SU-DHL-6 (cell line): Measurements from ENCODE around the gene LRRC34.

Experiments
- CTCF ChIP-seq: fragments of 200-600 bp; sonication (generic); IDR thresholded peaks from one replicate; pipeline ENCODE4 v1.5.1; 2017; ENCODE audit warnings: antibody characterized with exemption, mild to moderate bottlenecking, low read length, moderate library complexity; ENCODE audit not compliant: insufficient read depth, poor library complexity, severe bottlenecking
- EZH2phosphoT487 ChIP-seq: fragments of 200-600 bp; sonication (generic), shearing (Covaris generic); conservative IDR thresholded peaks from 2 replicates; pipeline ENCODE4 v1.6.1; 2018; ENCODE audit warnings: mild to moderate bottlenecking, antibody characterized with exemption, low read length, moderate library complexity, mixed read lengths

GRCh38 chr3:169836942-169837275, 24.2 kb upstream of the LRRC34 start:
- TF ChIP-seq CTCF (no peak), EZH2phosphoT487 (no peak)
